ENCODE data around the gene ACTL7B.

GRCh38 chr9:108857572-108857971, 1.8 kb upstream of the ACTL7B start:
- TF ChIP-seq CTCF (IDR thresholded peaks at IDR 0.05; ENCODE audit: insufficient read depth, low read length) (no peak), SPI1 (IDR thresholded peaks at IDR 0.05; ENCODE audit: borderline replicate concordance, low read depth) (peak; percentile 59)
